Measurements from ENCODE around the gene ARHGEF33.

Gene ARHGEF33

GRCh38 chr2:38947241-38948239, 57.9 kb downstream of the ARHGEF33 start:
- no peak overlapping the region for H3K27ac ChIP-seq
- peak; percentile 86 for DNase-seq (ENCODE audit: low spot score)
- TF ChIP-seq, protein P1, sequence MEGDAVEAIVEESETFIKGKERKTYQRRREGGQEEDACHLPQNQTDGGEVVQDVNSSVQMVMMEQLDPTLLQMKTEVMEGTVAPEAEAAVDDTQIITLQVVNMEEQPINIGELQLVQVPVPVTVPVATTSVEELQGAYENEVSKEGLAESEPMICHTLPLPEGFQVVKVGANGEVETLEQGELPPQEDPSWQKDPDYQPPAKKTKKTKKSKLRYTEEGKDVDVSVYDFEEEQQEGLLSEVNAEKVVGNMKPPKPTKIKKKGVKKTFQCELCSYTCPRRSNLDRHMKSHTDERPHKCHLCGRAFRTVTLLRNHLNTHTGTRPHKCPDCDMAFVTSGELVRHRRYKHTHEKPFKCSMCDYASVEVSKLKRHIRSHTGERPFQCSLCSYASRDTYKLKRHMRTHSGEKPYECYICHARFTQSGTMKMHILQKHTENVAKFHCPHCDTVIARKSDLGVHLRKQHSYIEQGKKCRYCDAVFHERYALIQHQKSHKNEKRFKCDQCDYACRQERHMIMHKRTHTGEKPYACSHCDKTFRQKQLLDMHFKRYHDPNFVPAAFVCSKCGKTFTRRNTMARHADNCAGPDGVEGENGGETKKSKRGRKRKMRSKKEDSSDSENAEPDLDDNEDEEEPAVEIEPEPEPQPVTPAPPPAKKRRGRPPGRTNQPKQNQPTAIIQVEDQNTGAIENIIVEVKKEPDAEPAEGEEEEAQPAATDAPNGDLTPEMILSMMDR (conservative IDR thresholded peaks at IDR 0.05; ENCODE audit: low read depth) = peak; percentile 79
- POLR2A ChIA-PET (ENCODE audit: low non-redundant PET) = interaction anchor here (0.9 kb wide), 2 partner anchors 173 to 282 kb away, joined by 3 to 4 read pairs; partner anchors contain the start of gene SOS1
- CTCF ChIA-PET = interaction anchor here (0.5 to 1.7 kb wide), 13 partner anchors 11 to 1512 kb away, joined by 3 to 13 read pairs (median 4); partner anchors contain the start of genes DHX57, MORN2 and SOS1

DNA sequence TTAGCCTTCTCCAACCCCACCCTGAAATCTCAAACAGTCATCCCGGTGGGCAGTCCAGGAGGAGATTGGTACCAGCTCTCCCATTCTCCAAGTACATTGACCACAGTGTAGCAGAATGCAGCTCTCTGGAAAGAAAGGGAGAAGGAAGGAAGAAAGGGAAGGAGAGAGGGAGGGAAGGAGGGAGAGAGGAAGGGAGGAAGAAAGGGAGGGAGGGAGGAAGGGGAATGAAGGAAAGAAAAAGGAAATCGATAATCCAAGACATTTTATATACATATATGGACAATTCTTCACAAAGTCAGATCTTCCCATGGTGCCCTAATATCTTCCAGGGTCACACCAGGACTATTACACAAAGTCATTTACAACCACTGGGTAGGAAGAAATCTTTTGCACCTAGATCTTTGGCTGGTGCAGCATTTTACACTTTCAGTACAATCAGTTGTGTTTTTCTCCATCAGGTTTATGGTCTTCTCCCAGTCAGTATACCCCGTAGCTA, 58.8 kb downstream of the ARHGEF33 start:
- POLR2A ChIA-PET (ENCODE audit: low non-redundant PET) = no interaction called here

GRCh38 chr2:38948995-38949394, 59.3 kb downstream of the ARHGEF33 start:
- no peak for DNase-seq (ENCODE audit: low spot score)
- TF ChIP-seq, protein P1 (conservative IDR thresholded peaks at IDR 0.05; ENCODE audit: low read depth) = no peak
- POLR2A ChIA-PET (ENCODE audit: low non-redundant PET) = no interaction called here
- H3K27ac ChIP-seq = no peak overlapping the region
- CTCF ChIA-PET = interaction anchor here (1.2 kb wide), 1 partner anchor 281 kb away, joined by 3 read pairs; no protein-coding TSS in a partner anchor

More for the DNA sequence above, 58.8 kb downstream of the ARHGEF33 start:
- DNase-seq (ENCODE audit: low spot score) = no peak
- CTCF ChIA-PET = interaction anchor here (0.6 to 1.7 kb wide), 8 partner anchors 11 to 1513 kb away, joined by 3 to 13 read pairs (median 3); no protein-coding TSS in a partner anchor
- TF ChIP-seq, protein P1 (conservative IDR thresholded peaks at IDR 0.05; ENCODE audit: low read depth) = no peak
- no peak overlapping the region for H3K27ac ChIP-seq

GRCh38 chr2:38951766-38952165, 62.1 kb downstream of the ARHGEF33 start:
- H3K27ac ChIP-seq = no peak overlapping the region
- DNase-seq (ENCODE audit: low spot score) = no peak
- ChIA-PET POLR2A (ENCODE audit: low non-redundant PET) (no interaction called here), CTCF (interaction anchor here (0.6 kb wide), 1 partner anchor 225 kb away, joined by 3 read pairs; no protein-coding TSS in a partner anchor)
- TF ChIP-seq, protein P1 (conservative IDR thresholded peaks at IDR 0.05; ENCODE audit: low read depth) = no peak

GRCh38 chr2:38957972-38958371, 68.3 kb downstream of the ARHGEF33 start:
- TF ChIP-seq, protein P1 (conservative IDR thresholded peaks at IDR 0.05; ENCODE audit: low read depth) = no peak
- ChIA-PET CTCF (no interaction called here), POLR2A (ENCODE audit: low non-redundant PET) (no interaction called here)
- DNase-seq (ENCODE audit: low spot score) = no peak
- no peak overlapping the region for H3K27ac ChIP-seq

- TF ChIP-seq, protein P1 (conservative IDR thresholded peaks at IDR 0.05; ENCODE audit: low read depth) = no peak
- H3K27ac ChIP-seq = no peak overlapping the region
- DNase-seq (ENCODE audit: low spot score) = no peak
- CTCF ChIA-PET = interaction anchor here (0.7 to 2.7 kb wide), 2 partner anchors 12 to 313 kb away, joined by 3 to 13 read pairs; no protein-coding TSS in a partner anchor
- POLR2A ChIA-PET (ENCODE audit: low non-redundant PET) = no interaction called here
These were observed 69.8 kb downstream of the ARHGEF33 start for GRCh38 chr2:38959466-38959865.
